Breast epithelium (tissue), 4 donors: ENCODE results near the gene BAG5. TPM values are rescaled to one million over a fixed set of nuclear protein-coding genes. Genes with fewer than 3 reads are reported as not detected.

Source experiments
- DNase-seq, 2 donors: peaks; one replicate each; pipeline ENCODE4 v3.0.0-alpha.2; 2019; ENCODE audit warnings: low spot score in 2 of 2
- H3K27ac ChIP-seq, 2 donors: fragments of 200-600 bp; sonication (generic) in 1 of 2; one replicate each; pipeline ENCODE4 v1.5.1; 2016 to 2019; ENCODE audit warnings: mild to moderate bottlenecking in 1 of 2
- H3K27me3 ChIP-seq, 2 donors: fragments of 200-600 bp; sonication (generic) in 1 of 2; one replicate each; pipeline versions ENCODE4 v1.5.1 to v1.6.0; 2017 to 2019; ENCODE audit warnings: control low read depth in 1 of 2, mild to moderate bottlenecking in 1 of 2
- H3K36me3 ChIP-seq: fragments of 200-600 bp; one replicate; pipeline ENCODE4 v1.5.1; 2019
- H3K4me1 ChIP-seq, 2 donors: fragments of 200-600 bp; sonication (generic); one replicate each; pipeline ENCODE4 v1.5.1; 2016 to 2019; ENCODE audit warnings: control low read depth in 1 of 2
- H3K4me3 ChIP-seq, 3 donors: fragments of 200-600 bp; sonication (generic); 1 replicate in 2 of 3; 2 replicates in 1 of 3; pipeline ENCODE4 v1.5.1; 2016 to 2019; ENCODE audit warnings: mild to moderate bottlenecking in 3 of 3, moderate library complexity in 2 of 3
- H3K9me3 ChIP-seq, 2 donors: fragments of 200-600 bp; sonication (generic) in 1 of 2; one replicate each; pipeline ENCODE4 v1.5.1; 2016 to 2019; ENCODE audit warnings: control low read depth in 1 of 2
- POLR2A ChIP-seq: fragments of 450-650 bp; IDR thresholded peaks from one replicate; pipeline ENCODE4 v1.6.1; 2016; ENCODE audit warnings: antibody characterized with exemption, mild to moderate bottlenecking, moderate library complexity
- POLR2AphosphoS5 ChIP-seq, 3 donors: sonication (generic); formaldehyde crosslinking; IDR thresholded peaks; one replicate each; pipeline ENCODE4 v1.6.1; 2017; ENCODE audit warnings: antibody characterized with exemption in 3 of 3
- intact Hi-C: fragments of 100-400 bp; cut with DNase I; formaldehyde crosslinking; loops from one replicate; pipeline ENCODE4 v1.15.1; 2023; ENCODE audit warnings: low total_unique reads
- total RNA-seq, 3 donors: library from RNA; depleted of rRNA; stranded (reverse); fragments of >200 nt; gene quantifications; one replicate each; pipeline ENCODE4 v1.1.0, GENCODE V29; 2016
- TF ChIP-seq, protein P1 (sequence below), 3 donors: fragments of 450-650 bp; IDR thresholded peaks; one replicate each; pipeline ENCODE4 v1.5.1; 2016 to 2017; ENCODE audit warnings: antibody characterized with exemption in 3 of 3, mild to moderate bottlenecking in 3 of 3, moderate library complexity in 3 of 3

Gene BAG5
- total RNA-seq, 3 donors from 2014 or later, result 29.5 to 45.4 (median 38.5) TPM

DNA sequence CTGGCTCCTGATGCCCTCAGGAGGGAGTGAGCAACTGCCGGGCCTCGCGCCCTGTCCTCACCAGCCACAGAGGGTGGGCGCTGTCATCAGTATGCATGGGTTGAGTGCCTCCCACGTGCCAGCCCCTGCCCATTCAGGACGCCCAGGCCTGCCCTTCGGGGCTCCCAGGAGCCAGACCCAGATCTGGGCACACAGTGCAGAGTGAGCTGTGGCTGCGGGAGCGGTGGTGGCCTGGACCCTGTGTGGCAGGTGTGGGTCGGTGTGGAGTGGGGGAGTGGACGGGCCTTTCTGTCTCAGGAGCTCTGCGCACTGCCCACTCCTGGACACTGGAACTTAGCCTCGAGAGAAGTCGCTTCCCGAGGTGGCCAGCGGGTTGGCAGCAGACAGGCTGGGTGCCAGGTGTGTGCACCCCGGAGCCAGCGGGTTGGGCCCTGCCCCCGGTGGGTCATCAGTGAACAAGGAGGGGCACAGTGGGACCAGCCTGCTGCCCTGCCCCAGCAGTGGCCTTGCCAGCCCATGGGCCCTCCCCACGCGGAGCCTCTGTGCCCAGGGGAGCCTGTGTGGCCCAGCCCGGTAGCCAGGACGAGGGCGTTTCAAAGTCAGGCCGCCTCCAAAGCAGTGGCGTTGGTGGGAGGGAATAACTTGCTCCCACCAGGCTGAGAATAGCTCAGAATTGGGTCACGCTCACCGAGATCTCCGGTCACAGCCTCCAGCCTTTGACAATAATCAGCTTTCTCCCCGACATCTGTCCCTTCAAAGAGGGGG is 24.0 kb downstream of the BAG5 start:
- no peak for DNase-seq
- peaks cover 25 to 32% of the 10 kb centered on the region in 2 donors for H3K4me1 ChIP-seq
- no peaks in the 10 kb centered on the region for H3K27me3 ChIP-seq
- peak overlapping the region in 1 of 2 donors; percentile 58 for H3K27ac ChIP-seq
- no peak overlapping the region for H3K4me3 ChIP-seq
- H3K36me3 ChIP-seq, result no peaks in the 10 kb centered on the region
- TF ChIP-seq POLR2A, result no peak
- TF ChIP-seq, protein P1, sequence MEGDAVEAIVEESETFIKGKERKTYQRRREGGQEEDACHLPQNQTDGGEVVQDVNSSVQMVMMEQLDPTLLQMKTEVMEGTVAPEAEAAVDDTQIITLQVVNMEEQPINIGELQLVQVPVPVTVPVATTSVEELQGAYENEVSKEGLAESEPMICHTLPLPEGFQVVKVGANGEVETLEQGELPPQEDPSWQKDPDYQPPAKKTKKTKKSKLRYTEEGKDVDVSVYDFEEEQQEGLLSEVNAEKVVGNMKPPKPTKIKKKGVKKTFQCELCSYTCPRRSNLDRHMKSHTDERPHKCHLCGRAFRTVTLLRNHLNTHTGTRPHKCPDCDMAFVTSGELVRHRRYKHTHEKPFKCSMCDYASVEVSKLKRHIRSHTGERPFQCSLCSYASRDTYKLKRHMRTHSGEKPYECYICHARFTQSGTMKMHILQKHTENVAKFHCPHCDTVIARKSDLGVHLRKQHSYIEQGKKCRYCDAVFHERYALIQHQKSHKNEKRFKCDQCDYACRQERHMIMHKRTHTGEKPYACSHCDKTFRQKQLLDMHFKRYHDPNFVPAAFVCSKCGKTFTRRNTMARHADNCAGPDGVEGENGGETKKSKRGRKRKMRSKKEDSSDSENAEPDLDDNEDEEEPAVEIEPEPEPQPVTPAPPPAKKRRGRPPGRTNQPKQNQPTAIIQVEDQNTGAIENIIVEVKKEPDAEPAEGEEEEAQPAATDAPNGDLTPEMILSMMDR (IDR thresholded peaks at IDR 0.05), result no peak
- no peak for TF ChIP-seq POLR2AphosphoS5 (IDR thresholded peaks at IDR 0.05)
- no peaks in the 10 kb centered on the region for H3K9me3 ChIP-seq
- intact Hi-C loops, result no loop called here

DNA sequence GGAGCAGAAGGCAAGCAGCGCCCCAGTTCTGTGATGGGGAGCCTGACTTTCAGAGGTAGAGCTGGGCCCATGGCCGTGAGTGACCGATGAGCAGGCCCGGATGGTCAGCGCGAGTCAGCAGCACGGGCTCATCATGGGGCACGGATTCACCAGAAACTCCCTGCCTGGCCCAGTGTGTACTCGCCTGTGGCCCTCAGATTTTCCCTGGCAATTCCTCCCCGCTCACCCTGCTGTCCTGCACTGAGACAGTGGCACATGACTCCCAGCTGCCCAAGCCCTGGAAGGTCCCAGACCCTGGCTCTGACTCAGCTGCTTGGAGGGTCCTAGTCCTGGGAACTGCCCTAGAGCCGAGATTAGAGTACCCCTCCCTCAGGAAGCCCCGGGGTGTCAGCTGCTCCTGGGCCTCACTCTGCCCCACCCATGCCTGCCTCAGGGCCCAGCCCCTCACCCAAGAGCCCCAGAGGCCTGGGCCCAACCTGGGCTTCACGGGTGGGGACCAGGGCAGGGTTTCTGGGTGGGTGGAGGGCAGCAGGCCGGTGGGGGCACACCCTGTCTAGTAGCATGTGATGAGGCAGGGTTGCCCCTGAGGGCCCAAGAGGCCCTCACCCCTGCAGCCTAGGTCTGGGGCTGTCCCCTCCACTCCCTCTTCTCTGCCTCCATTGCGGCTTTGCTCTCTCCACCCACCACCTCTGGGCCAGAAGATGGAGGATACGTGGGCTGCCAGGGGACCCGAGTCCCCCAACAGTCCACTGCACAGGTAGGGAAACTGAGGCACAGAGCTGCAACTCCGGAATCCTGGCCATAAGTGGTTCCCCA is 25.1 kb downstream of the BAG5 start:
- Histone ChIP-seq H3K4me3 (no peak overlapping the region), H3K36me3 (no peaks in the 10 kb centered on the region), H3K27me3 (no peaks in the 10 kb centered on the region), H3K4me1 (peaks cover 14 to 21% of the 10 kb centered on the region in 2 donors), H3K9me3 (no peaks in the 10 kb centered on the region), H3K27ac (no peak overlapping the region)
- TF ChIP-seq POLR2AphosphoS5 (IDR thresholded peaks at IDR 0.05), result no peak
- TF ChIP-seq, protein P1 (IDR thresholded peaks at IDR 0.05), result no peak
- TF ChIP-seq POLR2A, result no peak
- DNase-seq, result no peak
- intact Hi-C loops, result no loop called here

DNA sequence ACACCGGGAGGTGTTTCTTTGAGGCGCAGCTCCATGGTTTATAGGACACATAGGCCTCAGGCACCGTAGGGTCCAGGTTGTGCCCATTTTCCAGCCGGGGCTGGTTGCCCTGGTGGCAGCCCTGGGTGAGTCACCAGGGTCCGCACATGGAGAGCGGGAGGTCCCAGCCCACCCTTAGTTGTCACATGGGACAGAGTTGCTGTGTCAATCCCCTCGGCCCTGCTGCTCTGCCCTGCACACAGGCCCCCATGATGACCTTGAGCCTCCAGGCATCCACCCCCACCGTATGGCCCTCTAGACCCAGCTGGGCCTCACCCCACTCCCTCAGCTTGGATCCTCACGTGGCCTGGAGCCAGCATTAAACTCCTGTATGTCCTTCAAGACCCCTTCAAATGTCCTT is 25.8 kb downstream of the BAG5 start:
- intact Hi-C loops, result no loop called here
- H3K4me1 ChIP-seq, result peaks cover 11 to 20% of the 10 kb centered on the region in 2 donors
- H3K4me3 ChIP-seq, result no peak overlapping the region
- no peak overlapping the region for H3K27ac ChIP-seq
- no peaks in the 10 kb centered on the region for H3K27me3 ChIP-seq
- H3K36me3 ChIP-seq, result no peaks in the 10 kb centered on the region
- DNase-seq, result no peak
- no peak for TF ChIP-seq POLR2AphosphoS5 (IDR thresholded peaks at IDR 0.05)
- TF ChIP-seq, protein P1 (IDR thresholded peaks at IDR 0.05), result no peak
- TF ChIP-seq POLR2A, result no peak
- no peaks in the 10 kb centered on the region for H3K9me3 ChIP-seq

DNA sequence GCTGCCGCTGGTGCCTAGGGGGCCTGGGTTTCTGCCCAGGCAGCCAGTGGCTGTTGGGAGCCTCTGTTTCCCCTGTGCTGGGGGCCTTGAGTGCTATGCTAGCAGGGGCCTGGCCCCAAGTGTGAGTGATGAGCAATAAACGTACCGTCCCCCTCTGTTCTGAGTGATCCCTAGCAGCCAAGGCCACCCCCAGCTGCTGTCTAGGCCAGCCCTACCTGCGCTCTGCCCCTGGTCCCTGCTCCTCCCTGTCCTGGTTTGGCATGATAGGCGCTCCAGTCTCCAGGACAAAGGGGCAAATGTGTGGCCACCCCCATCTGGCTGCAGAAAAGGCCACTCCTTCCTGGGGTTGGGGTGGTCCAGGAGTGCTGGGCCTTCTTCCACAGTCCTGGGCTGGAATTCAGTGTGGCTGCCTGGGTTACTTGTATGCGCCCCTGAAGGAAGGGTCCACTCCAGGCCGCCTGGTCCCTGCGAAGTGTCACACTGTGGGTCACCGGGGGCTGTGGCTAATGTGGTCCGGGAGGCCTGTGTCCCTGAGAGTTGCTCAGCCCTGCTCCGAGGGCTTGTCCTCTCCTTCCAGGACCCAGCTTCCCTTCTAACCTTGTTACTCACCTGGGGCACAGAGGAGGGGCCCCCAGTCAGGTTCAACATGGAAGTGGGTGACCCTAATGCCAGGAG is 26.4 kb downstream of the BAG5 start:
- TF ChIP-seq POLR2AphosphoS5 (IDR thresholded peaks at IDR 0.05) (no peak), POLR2A (no peak)
- TF ChIP-seq, protein P1 (IDR thresholded peaks at IDR 0.05), result no peak
- H3K27me3 ChIP-seq, result no peaks in the 10 kb centered on the region
- no peak overlapping the region for H3K27ac ChIP-seq
- H3K9me3 ChIP-seq, result no peaks in the 10 kb centered on the region
- H3K4me1 ChIP-seq, result peaks cover 11 to 13% of the 10 kb centered on the region in 2 donors
- H3K36me3 ChIP-seq, result no peaks in the 10 kb centered on the region
- intact Hi-C loops, result no loop called here
- DNase-seq, result no peak
- no peak overlapping the region for H3K4me3 ChIP-seq
